Measurements from ENCODE around the gene SETD3.

SETD3 gene

DNA sequence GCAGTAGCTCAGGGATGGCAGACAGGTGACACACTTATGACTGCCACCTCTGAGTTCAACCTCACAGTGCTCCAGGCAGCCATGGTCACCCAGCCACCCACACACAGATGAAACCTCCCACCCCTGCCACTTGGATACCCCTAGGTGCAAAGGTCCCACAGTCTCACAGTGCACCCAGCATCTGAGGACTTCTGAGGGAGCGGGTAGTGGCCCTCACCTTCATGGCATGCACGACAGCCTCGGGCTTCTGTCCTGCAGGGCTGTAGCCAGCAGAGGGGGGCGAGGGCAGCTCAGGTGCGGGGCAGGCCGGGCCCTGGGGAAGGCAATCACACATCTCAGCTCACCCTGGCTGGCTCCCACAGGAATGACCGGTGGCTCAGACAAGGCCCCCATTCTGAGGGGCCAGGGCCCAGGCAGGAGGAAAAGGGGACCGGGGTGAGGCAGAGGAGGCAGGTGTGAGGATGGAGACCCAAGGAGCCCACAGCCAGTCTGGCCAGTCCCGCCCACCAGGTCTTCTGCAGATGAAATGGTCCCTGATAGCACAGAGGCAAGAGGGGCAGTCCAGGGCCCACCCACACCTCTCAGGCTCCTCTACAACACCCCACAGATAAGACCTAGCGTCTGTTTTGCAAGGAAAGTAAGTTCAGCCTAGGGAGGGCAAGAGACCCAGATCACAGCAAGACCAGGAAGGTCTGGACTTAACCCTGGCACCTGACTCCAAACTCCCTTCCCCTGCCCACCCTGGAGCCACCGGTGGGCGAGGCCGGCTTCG, 36.4 kb upstream of the SETD3 start:
- no peak for DNase-seq (ENCODE audit: low spot score)

DNA sequence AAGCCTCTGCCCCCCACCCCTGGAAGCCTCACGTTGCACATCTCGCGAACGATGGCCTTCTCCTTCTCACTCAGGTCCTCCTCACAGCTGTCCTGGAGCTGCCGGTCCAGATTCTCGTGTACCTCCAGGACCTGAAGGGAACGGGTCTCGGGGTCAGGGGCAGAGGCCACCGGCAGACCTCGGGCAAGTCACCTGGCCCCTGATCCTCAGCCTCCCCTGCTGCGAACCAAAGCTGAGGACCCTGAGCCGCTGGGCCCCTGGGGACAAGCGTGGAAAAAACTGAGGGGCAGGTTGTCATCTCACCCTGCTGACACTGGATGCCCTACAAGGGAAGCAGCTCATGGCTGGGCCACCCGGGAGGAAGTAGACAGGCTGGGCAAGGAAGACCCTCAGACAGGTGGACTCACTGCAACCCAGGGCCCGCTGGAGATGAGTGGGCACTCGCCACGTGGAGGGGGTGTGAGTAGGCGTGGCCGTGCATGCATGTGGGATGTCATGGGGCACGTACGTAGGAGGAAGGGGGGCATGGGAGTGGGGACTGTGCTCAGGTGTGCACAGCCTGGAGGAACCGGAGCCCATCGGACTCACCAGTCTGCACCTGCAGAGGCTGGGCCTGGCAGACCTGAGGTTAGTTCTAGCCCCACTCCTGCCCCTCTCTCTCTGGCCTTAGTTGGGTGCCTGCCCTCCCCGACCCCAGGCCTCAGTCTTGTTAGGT, 35.7 kb upstream of the SETD3 start:
- no peak for DNase-seq (ENCODE audit: low spot score)

DNA sequence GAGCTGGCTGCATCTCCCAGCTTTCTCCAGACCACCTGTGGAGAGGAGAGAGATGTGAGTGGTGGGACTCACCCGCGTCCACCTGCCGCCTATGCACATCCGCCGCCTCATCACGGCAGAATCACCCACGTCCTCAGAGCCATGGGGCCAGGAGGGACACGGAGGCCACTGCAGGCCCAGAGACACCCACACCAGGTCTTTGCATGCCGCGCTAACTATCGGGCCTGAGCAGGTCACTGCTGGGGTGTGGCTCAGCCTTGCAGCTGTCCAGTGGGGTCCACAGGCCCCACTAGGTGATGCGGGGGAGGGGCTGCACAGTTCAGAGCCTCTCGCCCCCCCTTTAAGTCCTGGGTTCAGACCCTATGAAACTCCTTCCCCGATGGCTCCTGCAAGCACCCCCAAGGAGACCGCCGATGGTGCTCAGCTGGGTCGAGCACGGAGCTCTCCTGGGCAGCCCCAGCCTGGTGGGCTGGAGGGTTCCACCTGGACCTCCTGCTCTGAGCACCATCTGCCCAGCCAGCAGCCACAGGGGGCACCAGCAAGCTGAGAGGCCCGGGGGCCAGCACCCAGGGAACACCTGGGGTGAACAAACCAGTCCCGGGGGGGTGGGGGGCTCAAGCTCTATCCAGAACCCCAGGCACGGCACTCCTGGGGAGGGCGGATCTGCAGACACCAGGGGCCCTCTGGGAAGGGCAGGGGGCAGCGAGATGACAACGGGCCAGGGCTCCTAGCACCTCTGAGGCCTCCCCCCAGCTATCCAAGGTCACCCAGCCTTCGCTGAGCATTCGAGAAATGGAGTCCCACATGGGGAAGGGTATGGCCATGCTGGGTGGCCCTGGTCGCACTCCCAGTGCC, 34.9 kb upstream of the SETD3 start:
- DNase-seq (ENCODE audit: low spot score), result no peak

DNA sequence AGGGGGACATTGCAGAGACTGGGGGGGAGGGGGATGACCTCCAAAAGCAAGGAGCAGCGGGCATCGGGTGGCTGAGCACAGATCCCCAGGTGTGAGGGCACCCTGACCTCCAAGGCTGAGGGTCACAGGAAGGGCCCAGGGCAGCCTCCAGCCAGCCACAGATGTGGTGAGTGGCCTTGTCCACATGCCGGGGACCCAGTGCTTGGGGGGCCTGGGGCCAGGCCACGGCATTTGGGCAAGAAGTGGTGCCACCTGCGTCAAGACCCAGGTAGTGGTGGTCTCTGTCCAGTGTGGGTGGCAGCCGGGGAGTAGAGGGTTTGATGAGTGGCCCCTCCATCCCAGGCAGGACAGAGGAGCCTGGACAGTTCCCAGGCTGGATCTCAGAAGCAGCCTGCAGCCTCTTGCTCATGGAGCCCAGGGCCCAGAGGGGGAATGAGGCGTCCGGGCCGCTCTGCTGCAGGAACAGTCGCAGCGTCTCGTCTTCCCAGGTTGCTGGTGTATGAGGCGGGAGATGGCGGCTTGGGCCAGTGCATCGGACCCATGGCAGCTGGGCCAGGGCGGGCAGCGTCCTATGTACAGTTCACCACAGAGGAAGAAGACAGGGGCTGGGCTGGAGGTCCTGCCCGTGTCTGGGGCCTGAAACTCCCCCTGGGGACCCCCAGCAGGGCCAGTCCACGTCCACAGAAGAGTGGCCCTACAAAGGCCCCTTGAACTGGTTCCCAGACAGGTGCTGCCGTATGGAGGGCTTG, 34.1 kb upstream of the SETD3 start:
- DNase-seq (ENCODE audit: low spot score), result no peak

DNA sequence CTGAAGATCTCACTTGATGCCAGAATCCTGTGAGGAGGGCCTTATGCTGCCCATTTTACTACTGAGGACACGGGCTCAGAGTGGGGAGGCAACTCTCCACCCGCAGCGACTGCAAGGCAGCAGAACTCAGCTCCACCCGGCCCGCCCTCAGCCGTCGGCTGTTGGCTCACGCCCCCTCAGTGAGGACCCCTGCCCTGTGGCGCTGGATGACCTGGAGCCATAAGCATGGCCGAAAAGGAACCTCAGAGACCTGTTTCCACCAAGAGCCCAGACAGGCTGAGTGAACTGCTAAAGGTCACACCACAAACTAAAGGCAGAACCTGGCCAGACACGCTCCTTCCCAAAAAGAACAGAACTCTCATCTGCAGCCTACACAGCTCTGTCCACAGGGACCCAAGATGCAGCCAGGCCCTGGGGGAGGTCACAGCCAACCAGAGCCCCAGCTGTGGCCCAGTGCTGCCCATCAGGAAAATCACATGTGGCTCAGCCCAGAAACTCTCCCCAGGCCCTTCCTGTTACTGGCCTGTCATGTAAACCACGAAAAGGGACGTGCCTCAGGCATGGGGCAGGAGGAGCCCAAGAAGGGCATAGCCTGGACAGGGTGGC, 33.4 kb upstream of the SETD3 start:
- DNase-seq (ENCODE audit: low spot score), result no peak

DNA sequence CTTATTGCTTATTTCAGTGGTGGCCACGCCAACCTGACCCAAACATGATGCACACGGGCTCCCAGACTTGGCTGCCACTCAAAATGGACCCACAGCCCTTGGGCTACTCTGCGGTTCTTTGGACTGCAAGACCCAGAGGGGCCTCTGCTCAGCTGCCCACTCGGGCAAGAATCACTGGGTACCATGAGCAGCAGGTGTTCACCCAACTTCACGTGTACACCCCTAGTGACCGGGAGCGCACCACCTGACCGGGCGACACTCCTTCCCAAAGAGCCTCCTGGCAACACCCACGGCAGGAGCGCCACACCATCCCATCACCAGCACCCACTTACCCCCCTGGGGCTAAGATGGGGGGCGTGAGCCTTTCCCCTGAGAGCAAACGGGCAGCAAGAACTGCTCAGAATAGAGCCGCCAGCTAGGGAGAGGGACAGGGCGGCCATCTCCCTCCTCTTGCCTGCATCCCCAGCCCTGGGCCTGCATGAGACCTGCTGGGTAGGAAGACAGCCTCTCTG, 32.6 kb upstream of the SETD3 start:
- no peak for DNase-seq (ENCODE audit: low spot score)

DNA sequence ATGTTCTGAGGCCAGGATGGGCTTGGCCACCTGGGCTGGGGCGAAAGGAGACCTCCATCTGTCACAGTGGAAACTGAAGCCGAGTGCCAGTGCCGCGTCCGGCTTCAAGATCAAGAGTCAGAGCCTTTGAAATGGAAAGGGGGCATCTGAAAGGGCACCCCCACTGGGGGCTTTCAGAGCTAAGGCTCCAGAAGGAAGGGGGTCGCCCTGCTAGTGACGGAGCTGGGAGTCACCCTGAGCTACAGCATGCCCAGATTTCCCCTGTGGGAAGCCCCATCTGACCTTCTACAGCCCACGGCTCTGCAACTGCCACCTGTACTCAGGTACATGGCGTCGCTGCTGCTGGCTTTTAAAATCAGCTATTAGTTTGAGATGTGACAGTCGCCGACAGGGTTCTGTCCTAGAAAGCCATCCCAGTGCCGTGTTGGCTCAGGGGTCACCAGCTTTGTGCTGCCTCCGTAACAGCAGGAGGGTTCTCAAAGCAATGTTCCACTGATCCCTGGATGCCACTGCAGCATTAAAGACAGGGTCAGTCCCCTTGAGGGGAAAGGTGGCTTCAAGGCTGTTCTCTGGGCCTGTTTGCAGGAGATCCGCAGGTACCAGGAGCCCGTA, 32.0 kb upstream of the SETD3 start:
- DNase-seq (ENCODE audit: low spot score), result no peak

DNA sequence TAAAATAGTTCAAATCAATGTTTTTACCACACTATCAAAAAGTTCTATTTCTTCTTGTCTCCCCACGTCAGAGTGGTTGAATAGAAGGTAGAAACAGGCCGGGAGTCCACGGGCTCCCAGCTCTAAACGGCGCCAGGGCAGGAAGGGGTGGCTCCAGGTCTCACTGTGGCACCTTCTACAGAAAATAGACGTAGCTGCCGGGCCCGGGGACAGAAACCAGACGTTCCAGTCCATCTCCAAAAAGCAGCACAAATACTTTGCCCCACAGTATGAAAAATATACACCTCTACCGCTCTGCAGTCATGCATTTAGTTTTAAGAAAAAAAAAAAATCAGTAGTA, 31.4 kb upstream of the SETD3 start:
- no peak for DNase-seq (ENCODE audit: low spot score)

DNA sequence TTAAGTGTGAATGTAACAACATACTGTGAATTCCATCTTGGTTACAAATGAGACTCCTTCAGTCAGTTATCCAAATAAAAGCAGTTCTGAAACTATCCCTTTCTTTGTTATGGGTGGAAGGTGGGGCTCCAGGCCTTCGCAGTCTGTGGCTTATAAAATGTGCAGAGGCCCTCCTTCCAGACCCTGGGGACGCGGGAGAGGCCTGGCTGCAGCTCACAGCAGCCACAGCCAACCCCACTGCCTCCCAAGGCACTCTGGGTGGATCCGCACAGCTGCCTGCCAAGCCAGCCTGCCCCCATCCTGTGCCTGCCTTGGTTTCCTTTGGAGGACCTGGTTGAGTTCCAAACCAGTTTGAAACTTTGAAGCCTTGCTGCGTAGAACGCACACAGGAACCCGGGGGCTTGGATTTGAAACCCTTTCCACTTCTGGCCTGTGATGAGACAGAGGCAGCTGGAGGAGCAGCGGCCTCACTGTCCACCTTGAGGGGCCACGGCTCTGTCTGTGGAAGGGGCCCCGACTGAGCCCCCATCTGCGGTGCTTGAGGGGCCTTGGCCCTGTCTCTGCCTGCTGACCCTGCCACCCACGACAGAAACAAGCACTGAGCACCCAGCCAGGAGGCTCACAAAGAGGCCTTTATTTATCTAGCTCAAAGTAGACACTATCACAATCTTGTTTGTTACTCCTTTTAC, 30.9 kb upstream of the SETD3 start:
- no peak for DNase-seq (ENCODE audit: low spot score)

DNA sequence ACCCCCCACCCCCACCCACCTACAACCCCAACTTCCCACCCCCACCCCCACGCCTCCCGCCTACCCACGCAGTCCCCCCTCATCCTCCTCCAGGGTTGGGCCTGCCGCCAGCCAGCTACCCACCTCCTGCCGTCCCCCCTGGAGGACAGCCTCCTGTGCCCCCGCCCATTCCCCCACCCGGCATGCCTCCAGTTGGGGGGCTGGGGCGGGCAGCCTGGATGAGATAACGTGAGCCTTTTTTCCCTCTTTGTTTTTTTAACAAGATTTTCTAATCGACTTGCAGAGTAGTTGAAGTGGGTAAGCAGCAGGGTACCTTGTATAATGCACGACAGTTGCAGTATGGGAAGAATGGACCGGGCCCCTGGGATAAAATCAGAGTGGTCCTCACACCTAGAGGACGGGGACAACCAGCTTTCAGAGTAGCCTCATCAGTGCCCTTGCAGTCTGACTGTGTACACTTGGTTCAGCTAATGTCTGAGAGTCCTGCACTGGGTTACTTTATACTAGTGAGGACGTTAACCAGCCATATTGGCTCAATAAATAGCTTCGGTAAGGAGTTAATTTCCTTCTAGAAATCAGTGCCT, 30.0 kb upstream of the SETD3 start:
- DNase-seq (ENCODE audit: low spot score), result no peak

DNA sequence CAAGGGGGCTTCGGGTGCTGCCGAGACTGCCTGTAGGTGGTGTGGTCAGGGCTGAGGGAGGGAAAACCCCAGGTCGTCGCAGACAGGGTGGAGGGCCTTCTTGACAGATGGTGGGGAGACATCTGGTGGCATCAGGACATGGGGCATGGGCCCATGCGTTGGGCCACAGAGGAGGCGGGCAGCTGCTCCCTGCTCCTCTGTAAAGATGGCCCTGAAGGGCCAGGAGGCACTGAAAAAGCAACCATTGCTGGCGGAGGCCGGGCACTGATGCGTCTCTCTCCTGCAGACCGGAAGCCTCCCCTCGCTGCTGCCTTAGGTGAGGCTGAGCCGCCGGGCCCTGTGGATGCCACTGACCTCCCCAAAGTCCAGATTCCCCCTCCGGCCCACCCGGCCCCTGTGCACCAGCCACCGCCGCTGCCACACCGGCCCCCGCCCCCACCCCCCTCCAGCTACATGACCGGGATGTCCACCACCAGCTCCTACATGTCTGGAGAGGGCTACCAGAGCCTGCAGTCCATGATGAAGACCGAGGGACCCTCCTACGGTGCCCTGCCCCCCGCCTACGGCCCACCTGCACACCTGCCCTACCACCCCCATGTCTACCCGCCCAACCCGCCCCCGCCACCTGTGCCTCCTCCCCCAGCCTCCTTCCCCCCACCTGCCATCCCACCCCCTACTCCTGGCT, 29.4 kb upstream of the SETD3 start:
- DNase-seq (ENCODE audit: low spot score), result no peak

DNA sequence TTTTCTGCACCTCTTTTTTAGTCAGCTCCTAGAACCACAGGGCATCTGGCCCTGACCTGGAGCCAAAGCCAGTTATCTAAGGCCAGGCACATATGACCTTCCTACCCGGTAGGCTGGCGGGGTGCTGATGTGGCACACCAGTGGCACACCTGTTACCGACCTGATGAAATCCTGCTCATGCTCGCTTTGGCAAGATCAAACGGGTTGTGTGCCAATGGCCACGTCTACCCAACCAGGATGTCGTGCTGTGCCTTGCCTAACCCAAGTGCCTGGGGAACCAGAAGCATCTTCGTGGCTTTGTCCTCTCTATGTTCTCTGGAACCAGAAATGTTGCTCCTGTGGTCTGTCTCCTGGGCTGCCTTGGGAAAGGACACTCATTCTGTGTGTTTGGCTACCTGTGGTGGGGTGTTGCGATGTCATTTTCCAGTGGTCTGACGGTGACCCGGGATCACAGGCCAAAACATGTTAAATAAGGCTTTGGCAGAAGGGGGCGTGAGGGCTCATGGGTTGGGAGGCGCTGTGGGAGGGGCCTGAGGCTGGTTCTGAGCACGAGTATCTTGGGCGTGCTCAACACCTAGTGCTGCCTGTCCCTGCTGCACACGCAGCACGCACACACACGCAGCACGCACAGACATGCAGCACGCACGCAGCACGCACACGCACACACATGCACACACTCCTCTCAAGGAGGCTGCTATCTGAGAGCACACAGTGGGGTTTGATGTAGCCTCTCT, 28.4 kb upstream of the SETD3 start:
- DNase-seq (ENCODE audit: low spot score), result no peak

DNA sequence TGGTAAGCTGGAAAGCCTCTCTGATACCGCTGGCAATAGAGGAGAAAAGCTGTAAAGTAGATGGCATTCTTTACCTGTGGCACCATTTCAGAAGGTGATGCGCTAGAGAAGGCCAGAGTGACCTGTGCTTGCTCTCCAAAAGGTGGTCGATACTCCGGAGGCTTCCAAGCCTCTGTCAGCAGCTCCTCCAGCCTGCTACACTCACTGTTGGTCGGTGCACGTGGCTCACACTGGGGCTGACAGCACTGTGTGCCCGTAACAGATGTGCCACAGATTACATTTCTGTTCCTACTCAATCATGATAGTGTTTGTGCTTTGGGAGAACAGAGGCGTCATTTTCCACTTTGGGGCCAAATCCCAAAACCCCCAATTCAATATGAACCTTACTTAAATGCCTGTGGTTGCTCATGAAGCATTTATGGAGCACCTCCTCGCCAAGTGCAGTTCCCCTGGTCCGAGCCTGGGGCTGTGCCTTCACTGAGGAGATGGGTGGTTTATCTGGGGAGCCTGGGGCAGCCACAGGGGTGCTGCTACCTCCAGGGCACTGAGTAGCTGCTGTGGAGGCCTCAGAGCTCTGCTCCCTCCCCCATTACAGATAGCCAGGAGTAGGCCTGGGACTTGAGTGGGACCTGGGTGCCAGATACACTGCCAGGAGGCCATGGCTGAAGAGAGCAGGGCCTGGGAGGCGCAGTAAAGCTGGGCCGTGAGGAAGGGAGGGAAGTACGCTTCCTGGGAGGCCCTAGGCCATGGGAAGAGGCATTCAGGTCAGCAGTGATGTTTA, 27.4 kb upstream of the SETD3 start:
- no peak for DNase-seq (ENCODE audit: low spot score)

DNA sequence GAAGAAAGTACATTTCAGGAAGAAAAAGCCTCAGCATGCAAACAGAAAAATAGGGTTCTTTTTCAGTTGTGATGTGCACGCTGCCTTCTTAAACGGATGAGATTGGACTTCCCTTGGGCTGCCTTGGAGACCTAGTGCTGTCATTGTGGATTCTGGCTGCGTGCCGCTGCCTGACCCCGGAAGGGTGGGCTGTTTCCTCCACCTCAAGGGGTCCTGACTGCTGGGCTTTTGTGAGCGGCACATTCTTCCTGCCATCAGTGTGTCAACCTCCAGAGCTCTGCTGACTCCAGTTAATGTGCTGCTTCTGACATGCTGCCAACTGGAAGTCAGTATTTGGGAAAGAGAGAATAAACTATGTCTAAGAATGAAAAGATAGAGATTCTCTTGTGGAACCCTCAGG, 25.6 kb upstream of the SETD3 start:
- DNase-seq (ENCODE audit: low spot score), result no peak

DNA sequence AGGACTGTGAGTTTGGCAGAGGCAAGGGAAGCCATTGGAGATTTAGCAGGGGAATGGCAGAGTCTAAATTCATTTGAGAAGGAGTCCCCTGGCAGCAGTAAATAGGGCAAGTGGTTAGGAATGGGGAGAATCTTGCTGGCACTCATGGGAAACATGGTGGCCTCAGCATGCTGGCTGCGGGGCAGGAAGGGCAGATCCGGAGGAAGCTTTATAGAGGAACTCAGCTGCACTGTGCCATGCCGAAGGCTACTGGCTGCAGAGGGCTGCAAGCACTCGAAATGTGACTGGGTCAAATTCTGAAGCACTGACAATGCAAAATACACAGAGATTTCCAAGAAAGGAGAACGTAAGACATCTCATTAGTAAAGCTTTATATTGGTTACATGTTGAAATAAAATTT, 24.4 kb upstream of the SETD3 start:
- DNase-seq (ENCODE audit: low spot score), result no peak

DNA sequence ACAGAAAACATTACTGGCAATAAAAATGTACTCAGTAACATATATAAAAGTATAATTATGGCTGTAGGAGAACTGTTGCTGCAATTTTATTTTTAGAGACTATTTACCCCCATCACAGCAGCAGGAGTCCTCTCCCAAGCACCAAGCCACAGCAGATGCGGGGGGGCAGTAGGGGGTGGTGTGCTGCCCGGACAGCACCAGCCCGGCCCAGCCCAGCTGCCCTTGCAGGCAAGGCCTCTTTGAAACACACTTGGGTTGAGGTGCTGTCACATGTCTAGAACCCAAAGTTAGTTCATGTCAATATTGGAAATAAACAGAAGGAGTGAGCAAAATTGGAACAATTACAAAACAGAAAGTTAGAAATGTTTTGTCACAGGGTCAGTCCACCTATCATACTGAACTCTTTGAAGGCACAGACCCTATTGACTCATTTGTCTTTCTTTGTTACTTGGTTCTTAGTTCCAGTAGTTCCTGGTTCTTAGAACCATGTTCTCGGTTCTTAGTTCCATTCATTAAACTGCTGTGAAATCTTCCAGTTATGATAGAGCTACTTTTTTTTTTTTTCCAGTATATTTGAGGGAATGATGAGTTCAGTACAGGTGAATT, 23.3 kb upstream of the SETD3 start:
- DNase-seq (ENCODE audit: low spot score), result no peak

DNA sequence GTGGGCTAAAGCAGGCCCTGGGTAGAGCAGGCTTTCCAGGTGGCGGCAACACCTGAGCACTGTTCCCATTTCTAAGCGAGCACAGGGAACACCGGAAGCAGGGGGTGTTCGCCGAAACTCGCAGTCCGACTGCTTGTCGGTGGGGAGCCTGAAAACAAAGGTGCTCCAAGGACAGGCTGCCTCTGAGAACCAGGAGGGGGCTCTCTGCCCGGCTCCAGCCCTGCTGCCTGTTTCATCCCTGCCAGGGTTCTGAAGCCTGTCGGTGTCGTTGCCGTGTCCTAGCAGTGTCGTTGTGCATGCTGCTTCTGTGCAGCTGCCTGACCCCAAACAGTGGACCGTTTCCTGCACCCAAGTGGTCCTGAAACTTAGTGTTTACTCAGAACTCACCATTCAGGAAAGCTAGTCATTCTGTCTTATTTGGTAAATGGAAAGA, 22.3 kb upstream of the SETD3 start:
- DNase-seq (ENCODE audit: low spot score), result no peak

DNA sequence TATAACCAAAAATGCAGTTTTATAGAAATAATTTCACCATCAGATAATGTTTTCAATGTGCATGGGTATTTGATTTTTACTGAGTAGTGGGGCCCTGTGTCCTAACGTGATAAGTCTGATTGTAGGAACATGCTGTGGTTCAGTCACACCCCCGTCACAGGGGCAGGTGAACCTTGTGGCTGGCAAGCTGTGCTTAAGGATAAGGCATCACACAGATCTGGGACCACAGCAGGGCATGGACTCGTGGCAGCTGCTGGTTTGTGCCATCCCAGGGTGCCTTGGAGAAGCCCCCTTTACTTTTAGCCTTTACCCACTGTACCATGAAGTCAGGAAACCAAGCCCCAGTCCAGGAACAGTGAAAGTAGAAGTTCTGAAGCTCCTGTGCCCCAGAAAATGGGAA, 17.2 kb upstream of the SETD3 start:
- DNase-seq (ENCODE audit: low spot score), result no peak
